Gastrocnemius medialis (tissue), 4 donors: ENCODE measurements around the gene GGT6.

Experiments
- POLR2A ChIP-seq, 2 donors: fragments of 450-650 bp; IDR thresholded peaks; one replicate each; pipeline ENCODE4 v1.6.1; 2017; ENCODE audit warnings: antibody characterized with exemption in 2 of 2, mild to moderate bottlenecking in 2 of 2, moderate library complexity in 2 of 2
- TF ChIP-seq, protein P1 (sequence below), 5 experiments: fragments of 450-650 bp in 3 of 5; fragments of 200-600 bp in 2 of 5; sonication (generic) in 2 of 5; IDR thresholded peaks in 4 of 5; conservative IDR thresholded peaks in 1 of 5; 1 replicate in 4 of 5; 2 replicates in 1 of 5; pipeline ENCODE4 v1.5.1; 2016 to 2019; ENCODE audit warnings: antibody characterized with exemption in 5 of 5, mild to moderate bottlenecking in 3 of 5, moderate library complexity in 3 of 5

DNA sequence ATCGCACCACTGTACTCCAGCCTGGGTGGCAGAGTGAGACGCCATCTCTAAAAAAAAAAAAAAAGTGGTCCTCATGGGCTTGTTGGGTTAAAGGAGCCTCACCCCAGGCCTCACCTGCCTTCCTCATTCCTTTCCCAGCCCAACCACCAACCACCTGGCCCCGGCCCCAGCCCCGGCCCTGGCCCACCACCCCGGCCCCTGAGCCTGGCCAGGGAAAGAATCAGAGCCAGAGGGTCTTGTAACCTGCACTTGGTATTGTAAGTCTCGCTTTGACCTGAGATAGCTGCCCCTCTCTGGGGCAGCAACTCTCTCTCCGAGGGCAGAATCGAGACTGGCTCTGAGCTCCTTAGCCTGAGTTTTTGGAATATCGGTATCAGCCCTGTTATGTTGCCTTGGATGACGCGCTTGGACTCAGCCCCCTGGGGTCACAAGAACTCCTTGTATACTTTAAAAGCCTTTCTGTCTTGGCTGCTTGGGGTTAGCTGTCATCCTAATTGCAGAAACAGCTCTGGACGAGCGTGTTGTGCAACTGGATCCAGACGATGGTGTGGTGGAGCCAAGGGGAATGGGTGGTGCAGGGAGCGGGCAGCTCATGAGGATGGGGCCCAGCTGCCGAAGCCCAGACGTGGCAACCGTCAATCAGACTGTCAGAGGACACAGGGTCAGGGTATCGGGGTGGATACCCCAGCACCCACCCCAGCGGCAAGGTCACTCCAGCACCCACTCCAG lies 38.6 kb upstream of the GGT6 start:
- TF ChIP-seq, protein P1, sequence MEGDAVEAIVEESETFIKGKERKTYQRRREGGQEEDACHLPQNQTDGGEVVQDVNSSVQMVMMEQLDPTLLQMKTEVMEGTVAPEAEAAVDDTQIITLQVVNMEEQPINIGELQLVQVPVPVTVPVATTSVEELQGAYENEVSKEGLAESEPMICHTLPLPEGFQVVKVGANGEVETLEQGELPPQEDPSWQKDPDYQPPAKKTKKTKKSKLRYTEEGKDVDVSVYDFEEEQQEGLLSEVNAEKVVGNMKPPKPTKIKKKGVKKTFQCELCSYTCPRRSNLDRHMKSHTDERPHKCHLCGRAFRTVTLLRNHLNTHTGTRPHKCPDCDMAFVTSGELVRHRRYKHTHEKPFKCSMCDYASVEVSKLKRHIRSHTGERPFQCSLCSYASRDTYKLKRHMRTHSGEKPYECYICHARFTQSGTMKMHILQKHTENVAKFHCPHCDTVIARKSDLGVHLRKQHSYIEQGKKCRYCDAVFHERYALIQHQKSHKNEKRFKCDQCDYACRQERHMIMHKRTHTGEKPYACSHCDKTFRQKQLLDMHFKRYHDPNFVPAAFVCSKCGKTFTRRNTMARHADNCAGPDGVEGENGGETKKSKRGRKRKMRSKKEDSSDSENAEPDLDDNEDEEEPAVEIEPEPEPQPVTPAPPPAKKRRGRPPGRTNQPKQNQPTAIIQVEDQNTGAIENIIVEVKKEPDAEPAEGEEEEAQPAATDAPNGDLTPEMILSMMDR (IDR thresholded peaks at IDR 0.05 in 4 of 5, conservative IDR thresholded peaks at IDR 0.05 in 1 of 5): no peak
- TF ChIP-seq POLR2A (IDR thresholded peaks at IDR 0.05): peak; percentile 48 to 77
